Measurements from ENCODE around the gene SLC39A13. TPM values are rescaled to one million over a fixed set of nuclear protein-coding genes. Genes with fewer than 3 reads are reported as not detected.
A peak's percentile ranks its signal among the peaks of the same experiment; 100 is the strongest.
"Not testable (repeated sequence)": the region's sequence is repeated elsewhere in the genome, so short reads cannot be mapped to it uniquely, and the experiment has no call there.

SLC39A13 gene
- total RNA-seq, 1 donor, result 73.0 TPM

GRCh38 chr11:47449541-47449940 lies 41.2 kb downstream of the SLC39A13 start:
- DNase-seq (ENCODE audit: low read depth), result no peak
- no peak overlapping the region for H3K4me3 ChIP-seq (ENCODE audit: low read depth, low read length)
- TF ChIP-seq, protein P1, sequence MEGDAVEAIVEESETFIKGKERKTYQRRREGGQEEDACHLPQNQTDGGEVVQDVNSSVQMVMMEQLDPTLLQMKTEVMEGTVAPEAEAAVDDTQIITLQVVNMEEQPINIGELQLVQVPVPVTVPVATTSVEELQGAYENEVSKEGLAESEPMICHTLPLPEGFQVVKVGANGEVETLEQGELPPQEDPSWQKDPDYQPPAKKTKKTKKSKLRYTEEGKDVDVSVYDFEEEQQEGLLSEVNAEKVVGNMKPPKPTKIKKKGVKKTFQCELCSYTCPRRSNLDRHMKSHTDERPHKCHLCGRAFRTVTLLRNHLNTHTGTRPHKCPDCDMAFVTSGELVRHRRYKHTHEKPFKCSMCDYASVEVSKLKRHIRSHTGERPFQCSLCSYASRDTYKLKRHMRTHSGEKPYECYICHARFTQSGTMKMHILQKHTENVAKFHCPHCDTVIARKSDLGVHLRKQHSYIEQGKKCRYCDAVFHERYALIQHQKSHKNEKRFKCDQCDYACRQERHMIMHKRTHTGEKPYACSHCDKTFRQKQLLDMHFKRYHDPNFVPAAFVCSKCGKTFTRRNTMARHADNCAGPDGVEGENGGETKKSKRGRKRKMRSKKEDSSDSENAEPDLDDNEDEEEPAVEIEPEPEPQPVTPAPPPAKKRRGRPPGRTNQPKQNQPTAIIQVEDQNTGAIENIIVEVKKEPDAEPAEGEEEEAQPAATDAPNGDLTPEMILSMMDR (IDR thresholded peaks at IDR 0.05; ENCODE audit: insufficient read depth, low read depth, low read length), result no peak

DNA sequence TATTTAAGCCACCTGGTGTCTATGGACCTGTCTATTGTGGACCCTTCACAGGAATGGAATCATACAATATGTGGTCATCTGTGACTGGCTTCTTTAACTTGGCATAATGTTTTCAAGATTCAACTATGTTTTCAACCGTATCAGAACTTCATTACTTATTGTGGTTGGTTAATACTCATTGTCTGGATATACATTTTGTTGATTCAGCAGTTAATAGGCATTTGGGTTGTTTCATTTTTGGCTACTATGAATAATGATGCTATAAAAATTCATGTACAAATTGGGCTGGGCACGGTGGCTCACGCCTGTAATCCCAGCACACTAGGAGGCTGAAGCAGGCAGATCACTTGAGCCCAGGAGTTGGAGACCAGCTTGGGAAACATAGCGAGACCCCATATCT lies 43.0 kb downstream of the SLC39A13 start:
- TF ChIP-seq, protein P1 (IDR thresholded peaks at IDR 0.05; ENCODE audit: insufficient read depth, low read depth, low read length), result no peak
- DNase-seq (ENCODE audit: low read depth), result no peak

GRCh38 chr11:47451990-47452389 lies 43.6 kb downstream of the SLC39A13 start:
- no peak overlapping the region for H3K4me3 ChIP-seq (ENCODE audit: low read depth, low read length)
- no peak for DNase-seq (ENCODE audit: low read depth)
- TF ChIP-seq, protein P1 (IDR thresholded peaks at IDR 0.05; ENCODE audit: insufficient read depth, low read depth, low read length), result no peak

More for the DNA sequence above, 43.0 kb downstream of the SLC39A13 start:
- H3K4me3 ChIP-seq (ENCODE audit: low read depth, low read length), result no peak overlapping the region

GRCh38 chr11:47453365-47453764 lies 45.0 kb downstream of the SLC39A13 start:
- DNase-seq (ENCODE audit: low read depth), result no peak
- TF ChIP-seq, protein P1 (IDR thresholded peaks at IDR 0.05; ENCODE audit: insufficient read depth, low read depth, low read length), result no peak
- no peak overlapping the region for H3K4me3 ChIP-seq (ENCODE audit: low read depth, low read length)

GRCh38 chr11:47454258-47454671 lies 45.9 kb downstream of the SLC39A13 start:
- TF ChIP-seq, protein P1 (IDR thresholded peaks at IDR 0.05; ENCODE audit: insufficient read depth, low read depth, low read length), result peak; percentile 80
- not testable (repeated sequence) for H3K4me3 ChIP-seq (ENCODE audit: low read depth, low read length)
- DNase-seq (ENCODE audit: low read depth), result peak; percentile 87

DNA sequence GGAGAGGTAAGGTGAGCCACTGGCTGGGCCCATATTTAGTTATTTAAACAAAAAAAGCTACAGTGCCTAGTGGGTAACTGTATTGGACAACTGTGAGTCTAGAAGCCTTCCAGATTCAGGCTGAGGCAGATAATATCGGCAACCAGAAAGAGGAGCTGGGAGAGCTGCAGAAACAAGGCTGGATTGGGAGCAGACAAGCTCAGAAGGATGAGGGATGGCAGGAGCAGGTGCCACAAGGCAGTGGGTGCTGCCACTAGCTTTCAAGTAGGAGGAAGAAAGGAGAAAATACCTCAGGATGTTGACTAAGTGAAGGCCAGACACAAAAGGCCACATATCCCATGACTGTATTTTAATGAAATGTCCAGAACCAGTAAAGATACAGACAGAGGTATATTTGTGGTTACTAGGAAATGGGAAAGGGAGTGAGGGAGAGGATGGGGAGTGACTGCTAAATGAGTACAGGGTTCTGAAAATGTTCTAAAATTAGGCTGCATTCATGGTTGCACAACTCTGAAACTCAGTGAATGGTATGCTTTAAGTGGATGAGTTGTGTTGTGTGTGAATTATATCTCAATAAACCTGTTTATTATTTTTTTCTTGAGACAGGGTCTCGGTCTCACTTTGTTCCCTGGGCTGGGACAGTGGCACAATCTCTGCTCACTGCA lies 52.3 kb downstream of the SLC39A13 start:
- no peak for DNase-seq (ENCODE audit: low read depth)
- TF ChIP-seq, protein P1 (IDR thresholded peaks at IDR 0.05; ENCODE audit: insufficient read depth, low read depth, low read length), result no peak

GRCh38 chr11:47461876-47462275 lies 53.5 kb downstream of the SLC39A13 start:
- no peak overlapping the region for H3K4me3 ChIP-seq (ENCODE audit: low read depth, low read length)
- TF ChIP-seq, protein P1 (IDR thresholded peaks at IDR 0.05; ENCODE audit: insufficient read depth, low read depth, low read length), result no peak
- DNase-seq (ENCODE audit: low read depth), result no peak

More for the DNA sequence above, 52.3 kb downstream of the SLC39A13 start:
- no peak overlapping the region for H3K4me3 ChIP-seq (ENCODE audit: low read depth, low read length)
